Fibroblast of the aortic adventitia (primary cell): ENCODE results near the gene APH1A. TPM values are rescaled to one million over a fixed set of nuclear protein-coding genes. Genes with fewer than 3 reads are reported as not detected.
A peak's percentile ranks its signal among the peaks of the same experiment; 100 is the strongest.

Source experiments
- DNase-seq: peaks from one replicate; pipeline ENCODE4 v3.0.0-alpha.2; 2010; ENCODE audit warnings: low read depth
- H3K4me3 ChIP-seq: 2 replicates; pipeline ENCODE4 v1.5.1; 2011; ENCODE audit warnings: low read depth, mild to moderate bottlenecking, control low read depth, low read length, moderate library complexity
- CTCF ChIP-seq: IDR thresholded peaks from 2 replicates; pipeline ENCODE4 v1.5.1; 2011; ENCODE audit warnings: mild to moderate bottlenecking, low read length, control low read depth, inconsistent platforms; ENCODE audit not compliant: insufficient read depth
- total RNA-seq: library from RNA; depleted of rRNA; stranded (reverse); fragments of >200 nt; gene quantifications from 2 replicates; pipeline ENCODE4 v1.2.3, GENCODE V29; 2012; ENCODE audit warnings: low replicate concordance

Gene APH1A
- total RNA-seq, 1 donor, result 110 TPM

- no peak overlapping the region for H3K4me3 ChIP-seq
- no peak for TF ChIP-seq CTCF
- no peak for DNase-seq
These were observed 8.8 kb downstream of the APH1A start for GRCh38 chr1:150259758-150260669.

- no peak for DNase-seq
These were observed 9.6 kb downstream of the APH1A start for GRCh38 chr1:150259217-150259616.

GRCh38 chr1:150257624-150258585, 10.9 kb downstream of the APH1A start, which contains the start of gene CA14:
Gene CA14 (plus strand): TSS chr1:150257774. CDS start chr1:150258129, 355 bp downstream.
- no peak for DNase-seq
- H3K4me3 ChIP-seq, result no peak within 1 kb of the TSS
- no peak for TF ChIP-seq CTCF

More at GRCh38 chr1:150259217-150259616, 9.6 kb downstream of the APH1A start:
- no peak overlapping the region for H3K4me3 ChIP-seq
- no peak for TF ChIP-seq CTCF

GRCh38 chr1:150256554-150257341, 12.1 kb downstream of the APH1A start:
- H3K4me3 ChIP-seq, result no peak overlapping the region
- TF ChIP-seq CTCF, result no peak
- DNase-seq, result peak; percentile 20

- TF ChIP-seq CTCF, result no peak
- no peak overlapping the region for H3K4me3 ChIP-seq
- DNase-seq, result no peak
These were observed 12.6 kb downstream of the APH1A start for GRCh38 chr1:150256198-150256553.

- no peak overlapping the region for H3K4me3 ChIP-seq
- DNase-seq, result no peak
- no peak for TF ChIP-seq CTCF
These were observed 18.9 kb downstream of the APH1A start for GRCh38 chr1:150249936-150250335.
